HG02943 (cell line): Measurements from ENCODE around the gene TRIO.

ENCODE experiments used
- ATAC-seq: cut with Tn5 transposase; IDR thresholded peaks from one replicate; pipeline ENCODE4 v1.9.1; 2021; ENCODE audit warnings: mild to moderate bottlenecking, low read depth, moderate library complexity; ENCODE audit not compliant: unreplicated experiment

The TRIO gene

DNA sequence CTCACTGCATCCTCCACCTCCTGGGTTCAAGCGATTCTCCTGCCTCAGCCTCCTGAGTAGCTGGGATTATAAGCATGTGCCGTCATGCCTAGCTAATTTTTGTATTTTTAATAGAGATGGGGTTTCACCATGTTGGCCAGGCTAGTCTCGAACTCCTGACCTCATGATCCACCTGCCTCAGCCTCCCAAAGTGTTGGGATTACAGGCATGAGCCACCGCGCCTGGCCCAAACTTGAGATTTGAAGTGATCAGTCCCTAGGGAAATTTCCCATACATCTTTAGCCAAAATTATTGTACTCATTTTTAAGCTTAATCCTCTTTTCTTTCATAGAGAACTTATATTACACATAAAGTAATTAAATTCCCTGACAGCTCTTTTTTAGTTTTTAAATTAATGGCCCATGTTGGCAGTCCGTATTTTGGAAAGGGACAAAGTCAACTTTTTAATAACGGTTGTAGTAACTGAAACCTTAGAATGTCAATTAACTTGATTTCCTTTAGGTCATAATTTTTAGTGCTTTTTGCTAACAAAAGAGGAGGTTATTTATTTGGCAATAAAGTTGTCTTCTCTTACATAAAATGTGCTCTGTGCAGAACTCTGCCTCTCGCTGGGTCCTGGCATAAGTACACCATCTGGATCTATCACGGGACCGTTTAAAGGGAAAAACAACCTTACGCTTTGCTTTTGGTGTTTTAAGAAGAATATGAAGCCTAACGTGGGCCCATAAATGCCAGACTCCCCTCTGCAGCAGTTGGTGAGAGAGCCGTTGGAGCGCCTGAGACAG is 296.1 kb downstream of the TRIO start:
- ATAC-seq: no peak

- ATAC-seq: no peak
Measured at GRCh38 chr5:14440223-14440581, 297.1 kb downstream of the TRIO start.

- no peak for ATAC-seq
Measured at GRCh38 chr5:14440582-14441431, 297.7 kb downstream of the TRIO start.

DNA sequence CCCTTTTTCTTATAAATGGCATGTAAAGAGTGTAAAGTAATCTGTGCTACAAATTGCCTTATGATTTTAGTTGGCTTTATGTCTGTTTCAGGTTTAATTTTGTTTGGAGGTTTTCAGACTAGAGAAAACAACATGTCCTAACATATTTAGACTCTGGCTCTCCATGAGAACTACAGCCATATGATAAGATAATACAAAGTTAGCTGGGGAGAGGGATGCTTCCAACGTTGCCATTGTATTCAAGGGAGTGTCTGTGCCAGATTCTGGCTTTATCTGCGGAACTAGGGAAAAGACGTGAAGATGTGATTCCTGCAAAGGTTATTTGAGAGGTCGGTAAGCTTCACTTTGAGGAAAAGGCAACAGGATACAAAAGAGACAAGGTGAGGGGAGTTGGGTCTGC is 298.5 kb downstream of the TRIO start:
- ATAC-seq: no peak

DNA sequence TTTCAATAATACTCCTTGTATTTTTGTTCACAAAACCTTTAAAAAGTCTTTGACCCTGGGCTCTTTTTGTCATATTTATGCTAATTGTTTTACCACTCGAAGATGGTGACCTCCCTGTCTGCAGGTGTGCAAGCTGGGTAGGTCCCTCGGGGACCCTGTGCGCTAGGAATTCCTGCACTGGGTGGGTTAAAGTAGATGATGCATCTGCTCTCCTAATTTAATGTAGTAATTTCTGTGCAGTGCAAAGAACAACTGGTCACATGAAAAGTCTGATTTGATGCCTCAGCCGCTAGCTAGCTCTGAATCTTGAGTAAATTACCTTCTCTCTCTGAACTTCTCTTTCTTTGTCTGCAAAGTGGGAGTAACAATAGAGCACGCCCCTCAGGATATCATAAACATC is 299.4 kb downstream of the TRIO start:
- ATAC-seq: no peak

DNA sequence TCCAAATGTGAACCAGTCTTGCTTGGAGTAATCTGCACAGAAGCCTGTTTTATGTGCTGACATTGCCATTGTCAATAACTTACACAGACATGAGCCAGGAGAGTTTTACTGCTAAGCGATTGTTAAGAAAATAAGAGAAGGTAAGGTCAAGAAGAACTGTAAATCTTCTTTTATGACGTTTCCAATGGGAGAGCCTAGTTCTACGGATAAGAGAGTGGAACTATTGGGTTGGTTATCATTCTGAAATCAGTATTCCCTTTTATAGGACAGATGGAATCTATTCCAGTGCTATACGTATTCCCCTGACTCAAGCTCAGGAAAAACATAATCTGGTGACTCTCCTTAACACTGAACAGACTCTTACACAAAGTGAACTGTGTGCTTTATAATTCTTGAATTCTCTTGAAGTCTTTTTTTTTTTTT is 300.5 kb downstream of the TRIO start:
- no peak for ATAC-seq

- no peak for ATAC-seq
Measured at GRCh38 chr5:14444161-14444560, 301.0 kb downstream of the TRIO start.

GRCh38 chr5:14445013-14445412 is 301.9 kb downstream of the TRIO start:
- no peak for ATAC-seq

DNA sequence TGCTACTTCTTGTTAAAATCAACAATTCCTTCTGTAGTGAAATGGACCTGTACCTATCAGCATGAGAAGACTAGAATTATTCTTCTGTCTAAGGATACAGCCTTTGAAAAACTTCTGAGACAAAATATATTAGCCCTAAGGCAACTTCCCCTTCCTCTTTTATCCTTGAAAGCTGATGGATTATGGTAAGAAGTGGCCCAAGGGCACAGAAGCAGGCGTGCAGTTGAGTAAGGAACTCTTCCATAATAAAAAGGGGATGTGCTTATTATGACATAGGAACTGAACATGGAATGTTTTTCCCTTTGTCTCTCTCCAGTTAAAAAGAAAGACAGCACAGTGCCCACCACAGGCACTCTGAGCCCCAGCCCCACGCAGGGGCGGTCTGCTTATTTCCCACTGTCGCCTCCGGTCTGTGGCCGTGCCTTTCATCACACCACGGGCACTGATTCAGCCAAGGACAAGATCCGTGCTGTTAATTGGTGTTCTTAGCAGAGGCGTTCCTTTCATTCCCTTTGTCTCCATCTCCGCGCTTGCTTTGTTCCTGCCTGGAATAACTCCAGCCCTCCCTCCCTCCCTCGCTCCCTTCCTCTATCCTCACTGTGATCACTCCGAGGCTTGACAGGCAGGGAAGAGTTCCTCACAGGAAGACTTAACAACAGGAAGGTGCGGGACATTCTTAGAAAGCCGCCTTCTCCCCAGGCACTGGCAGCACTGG is 302.6 kb downstream of the TRIO start:
- no peak for ATAC-seq

DNA sequence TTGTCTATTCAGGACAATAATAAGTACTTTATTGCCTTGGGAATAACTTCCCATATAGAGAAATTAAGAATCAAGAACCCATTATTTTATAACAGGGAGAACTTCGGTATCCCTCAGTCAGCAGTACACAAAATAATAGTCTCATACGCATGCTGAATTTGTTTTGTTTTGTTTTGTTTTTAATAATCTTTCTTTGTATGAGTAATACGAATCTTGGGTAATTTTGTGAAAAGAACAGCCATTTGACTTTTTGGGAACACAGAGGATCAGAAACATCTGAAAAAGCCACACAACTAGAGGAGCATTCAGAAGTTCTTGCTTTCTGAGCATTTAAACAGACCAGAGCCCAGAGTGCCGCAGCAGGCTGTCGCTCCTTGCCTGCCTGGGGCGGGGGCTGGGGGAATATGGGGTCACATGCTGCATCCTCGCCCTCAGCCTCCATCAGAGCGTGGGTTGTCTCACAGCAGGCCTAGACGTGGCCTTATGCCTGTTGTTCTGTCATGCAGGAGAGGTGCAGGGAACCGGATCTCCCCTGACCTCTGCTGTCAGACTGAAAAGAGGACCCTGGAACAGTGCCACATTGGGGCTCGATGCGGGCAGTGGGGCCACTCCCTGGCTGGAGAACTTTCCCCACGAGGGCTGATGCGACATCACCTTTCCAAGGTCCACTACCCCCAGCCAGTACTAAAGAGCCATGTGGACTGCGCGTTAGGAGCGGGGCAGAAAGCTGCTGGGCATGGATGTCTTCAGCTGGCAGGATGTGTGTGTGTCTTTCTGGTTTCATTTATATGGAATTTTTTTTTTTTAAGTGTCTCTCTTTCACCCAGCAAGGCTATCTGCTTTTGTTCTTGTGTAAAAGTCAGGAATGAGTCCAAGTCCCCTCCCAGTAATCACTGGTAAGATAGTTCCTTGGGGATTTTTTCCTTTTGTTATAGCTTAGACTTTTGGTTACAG is 305.1 kb downstream of the TRIO start:
- ATAC-seq: no peak

DNA sequence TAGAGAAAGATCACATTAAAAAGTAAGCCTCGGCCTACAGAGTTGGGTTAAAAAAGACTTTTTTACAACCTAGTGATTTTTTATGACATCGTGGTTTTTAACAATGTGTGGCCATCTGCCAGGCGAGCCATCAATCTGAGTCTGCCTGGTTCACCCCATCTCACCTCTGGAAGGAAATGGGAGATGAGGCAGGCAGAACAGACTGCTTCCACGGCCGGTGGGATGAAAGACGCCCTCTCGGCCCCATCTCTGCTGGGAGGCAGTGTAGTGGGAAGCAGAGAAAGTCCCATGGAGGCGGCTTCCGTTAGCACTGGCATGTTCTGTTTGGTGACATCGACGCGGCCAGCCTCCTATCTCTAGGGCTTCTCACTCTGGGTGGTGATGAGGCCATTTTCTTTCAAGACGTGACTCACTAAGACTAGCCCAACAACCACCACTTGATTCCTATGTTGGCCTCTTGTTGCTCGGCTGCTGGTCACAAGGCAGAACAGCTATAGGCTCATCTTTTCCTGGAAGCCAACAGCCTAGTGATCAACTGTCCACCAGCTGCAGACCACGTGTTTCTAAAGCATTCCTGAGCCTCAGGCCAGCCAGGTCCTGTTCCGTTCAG is 306.0 kb downstream of the TRIO start:
- ATAC-seq: no peak

DNA sequence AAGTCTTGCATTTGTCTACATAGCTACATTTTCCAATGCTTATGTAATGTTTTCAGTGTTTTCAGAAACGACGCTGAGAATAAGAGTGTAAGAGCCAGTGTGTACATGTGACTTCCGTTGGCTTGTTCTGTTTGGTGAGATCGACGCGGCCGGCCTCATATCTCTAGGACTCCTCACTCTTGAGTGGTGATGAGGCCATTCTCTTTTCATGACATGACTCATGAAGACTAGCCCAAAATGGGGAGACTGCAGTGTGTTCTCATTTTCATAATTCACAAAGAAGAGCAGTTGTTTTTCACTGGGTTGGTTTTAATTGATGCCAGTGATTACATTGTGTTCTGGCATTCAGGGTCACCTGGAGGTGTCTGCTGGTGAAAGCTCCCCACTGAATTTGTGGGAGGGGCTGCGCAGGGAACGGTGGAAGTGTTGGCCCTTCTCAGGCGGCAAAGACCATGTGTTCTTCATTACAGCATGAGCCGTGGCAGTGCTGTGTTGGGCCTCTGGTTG is 306.9 kb downstream of the TRIO start:
- no peak for ATAC-seq

DNA sequence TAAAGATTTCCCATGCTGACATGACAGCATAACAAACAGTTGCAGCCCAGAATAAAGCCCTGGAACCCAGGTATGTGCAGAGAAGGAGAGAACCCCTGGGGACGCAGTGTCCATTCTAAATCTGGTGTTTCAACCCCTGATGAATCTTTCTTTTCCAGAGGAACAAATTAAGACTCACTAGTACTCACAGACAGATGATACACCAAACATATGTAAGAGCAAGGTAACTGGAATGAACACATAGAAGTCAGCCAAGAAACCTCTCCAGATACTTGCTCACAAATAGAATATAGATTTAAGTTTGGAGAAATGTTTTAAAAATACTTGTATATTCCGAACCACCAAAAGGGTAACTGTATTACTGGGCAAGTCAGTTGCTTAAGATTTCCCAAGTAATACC is 307.6 kb downstream of the TRIO start:
- no peak for ATAC-seq

DNA sequence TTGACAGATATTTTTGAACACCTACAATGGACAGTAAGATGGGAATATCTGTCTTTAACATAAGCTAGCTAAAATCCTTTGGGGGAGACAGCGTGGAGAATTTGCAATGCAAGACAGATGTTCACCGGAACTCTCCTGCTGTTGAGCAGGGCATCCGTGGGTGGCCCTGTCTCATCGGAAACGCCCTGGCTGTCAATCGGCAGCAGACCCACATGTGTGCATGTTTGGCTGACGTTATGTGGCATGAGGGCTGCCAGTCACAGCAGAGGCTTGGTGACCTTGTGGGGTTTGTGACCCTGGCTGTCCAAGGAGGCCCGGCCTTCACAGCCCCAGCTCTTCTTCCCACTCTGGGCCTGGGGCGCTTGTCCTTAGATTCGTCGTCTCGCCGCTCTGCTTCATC is 308.7 kb downstream of the TRIO start:
- no peak for ATAC-seq

DNA sequence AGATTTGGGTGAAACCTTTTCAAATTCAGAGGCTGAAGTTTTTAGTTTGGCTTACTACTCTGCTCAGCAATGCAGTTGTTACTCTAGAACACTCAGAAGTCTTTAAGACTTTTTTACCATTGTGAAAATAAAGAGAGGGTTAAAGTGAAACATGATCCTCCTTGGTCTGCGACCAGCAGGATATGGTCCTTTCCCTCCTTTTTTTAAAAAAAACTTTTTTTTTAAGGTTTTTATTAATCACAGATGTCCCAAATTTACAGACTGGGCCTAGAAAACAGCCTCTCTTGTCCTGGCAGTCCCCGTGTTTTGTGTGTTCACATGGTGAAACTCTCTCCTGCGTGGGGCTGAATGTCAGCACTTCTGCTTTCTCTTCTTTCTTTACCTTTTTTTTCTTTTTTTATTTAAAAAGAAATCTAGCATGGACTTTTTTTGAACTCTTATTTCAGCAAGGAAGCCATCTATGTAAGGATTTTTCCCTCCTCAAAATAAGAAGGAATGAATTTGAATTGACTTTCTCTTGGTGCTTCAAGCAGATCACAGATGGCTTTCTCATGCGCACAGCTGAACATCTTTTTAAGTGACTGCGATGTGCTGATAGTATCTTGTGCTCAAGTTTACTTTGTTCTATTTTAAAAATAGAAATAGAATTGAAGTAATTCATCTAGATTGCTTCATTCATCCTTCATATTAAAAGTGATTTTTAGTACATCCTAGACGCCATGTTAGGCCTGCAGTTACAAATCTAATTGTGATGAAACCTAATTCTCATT is 309.7 kb downstream of the TRIO start:
- no peak for ATAC-seq

- ATAC-seq: no peak
Measured at GRCh38 chr5:14453481-14453880, 310.3 kb downstream of the TRIO start.

GRCh38 chr5:14455814-14456321 is 312.7 kb downstream of the TRIO start:
- ATAC-seq: no peak

DNA sequence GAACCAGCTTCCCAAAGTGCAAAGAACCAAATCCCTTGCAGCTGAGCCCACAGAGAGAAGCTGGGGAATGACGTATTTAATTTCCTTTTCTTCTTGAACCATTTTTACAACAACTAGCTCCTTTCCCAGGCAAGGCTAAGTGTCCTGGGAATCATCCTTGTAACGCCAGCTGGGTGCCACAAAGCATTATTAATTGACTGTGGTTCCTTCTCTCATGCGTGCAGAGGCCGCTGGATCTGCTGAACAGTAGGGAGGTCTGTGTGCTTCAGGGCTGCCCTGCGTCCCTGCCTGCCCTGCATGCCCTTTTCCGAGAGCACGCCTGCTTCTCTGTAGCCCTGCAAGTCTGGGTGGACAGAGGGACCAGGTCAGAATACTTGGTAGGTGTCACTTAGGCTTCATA is 314.3 kb downstream of the TRIO start:
- no peak for ATAC-seq

GRCh38 chr5:14458414-14458813 is 315.3 kb downstream of the TRIO start:
- no peak for ATAC-seq
